NCI-H1105 treated with DMSO at 0.1 percent for 48 hours (cell line): ENCODE measurements around the gene DNASE1L1.

ENCODE experiments used
- DNase-seq: peaks from one replicate; lab custom pipeline; 2025; lab: John Stamatoyannopoulos, UW

DNASE1L1 gene

GRCh38 chrX:154382483-154383069 is 26.5 kb downstream of the DNASE1L1 start:
- DNase-seq: no peak

- DNase-seq: no peak
Measured at GRCh38 chrX:154381271-154381670, 27.8 kb downstream of the DNASE1L1 start.

- DNase-seq: no peak
Measured at GRCh38 chrX:154380787-154381186, 28.3 kb downstream of the DNASE1L1 start.

GRCh38 chrX:154380153-154380552 is 28.9 kb downstream of the DNASE1L1 start:
- DNase-seq: no peak

GRCh38 chrX:154379569-154379951 is 29.5 kb downstream of the DNASE1L1 start:
- DNase-seq: no peak

GRCh38 chrX:154378799-154379568 is 30.1 kb downstream of the DNASE1L1 start, which contains the start of gene EMD:
EMD (plus strand) TSS chrX:154379295; CDS start chrX:154379485, 190 bp downstream.
- DNase-seq: peak; percentile 100

- DNase-seq: peak; percentile 66
Measured at GRCh38 chrX:154378059-154378798, 30.8 kb downstream of the DNASE1L1 start.

- no peak for DNase-seq
Measured at GRCh38 chrX:154376774-154377173, 32.3 kb downstream of the DNASE1L1 start.

- no peak for DNase-seq
Measured at GRCh38 chrX:154375156-154375504, 33.9 kb downstream of the DNASE1L1 start.

- peak; percentile 50 for DNase-seq
Measured at GRCh38 chrX:154374313-154375155, 34.5 kb downstream of the DNASE1L1 start, which contains the start of gene FLNA. FLNA (minus strand) TSS chrX:154374634; CDS start chrX:154371245, 3,389 bp downstream.

- DNase-seq: peak; percentile 90
Measured at GRCh38 chrX:154373340-154374306, 35.4 kb downstream of the DNASE1L1 start.

GRCh38 chrX:154372612-154373022 is 36.4 kb downstream of the DNASE1L1 start:
- no peak for DNase-seq

- peak; percentile 68 for DNase-seq
Measured at GRCh38 chrX:154371789-154372300, 37.2 kb downstream of the DNASE1L1 start.

- DNase-seq: peak; percentile 96
Measured at GRCh38 chrX:154371017-154371788, 37.9 kb downstream of the DNASE1L1 start.

GRCh38 chrX:154370300-154371016 is 38.6 kb downstream of the DNASE1L1 start:
- DNase-seq: no peak

- peak; percentile 88 for DNase-seq
Measured at GRCh38 chrX:154369449-154370299, 39.4 kb downstream of the DNASE1L1 start.

GRCh38 chrX:154368630-154369448 is 40.2 kb downstream of the DNASE1L1 start:
- DNase-seq: peak; percentile 55
